HAP-1 (cell line): ENCODE results near the gene NAALADL2.

Source experiments
- DNase-seq, 2 experiments: peaks; one replicate each; pipeline ENCODE4 v3.0.0-alpha.2; 2016 to 2020; ENCODE audit warnings: low spot score in 2 of 2
- H3K27me3 ChIP-seq: fragments of 250-450 bp; sonication (Bioruptor Pico); 2 replicates; pipeline ENCODE4 v1.5.1; 2020; ENCODE audit warnings: low read depth, mild to moderate bottlenecking, moderate library complexity
- H3K36me3 ChIP-seq: fragments of 250-450 bp; sonication (Bioruptor Pico); replicated peaks from 2 replicates; pipeline ENCODE4 v1.5.1; 2020; ENCODE audit warnings: mild to moderate bottlenecking
- H3K4me1 ChIP-seq: fragments of 250-450 bp; sonication (Bioruptor Pico); 2 replicates; pipeline ENCODE4 v1.5.1; 2020; ENCODE audit warnings: mild to moderate bottlenecking
- H3K4me3 ChIP-seq: fragments of 250-450 bp; sonication (Bioruptor Pico); 2 replicates; pipeline ENCODE4 v1.5.1; 2020; ENCODE audit warnings: mild to moderate bottlenecking, moderate library complexity
- H3K9me3 ChIP-seq: fragments of 250-450 bp; sonication (Bioruptor Pico); 2 replicates; pipeline ENCODE4 v1.5.1; 2020; ENCODE audit warnings: mild to moderate bottlenecking, moderate library complexity
- in situ Hi-C: fragments of 300-500 bp; cut with MboI; formaldehyde crosslinking; loops from 3 replicates; pipeline ENCODE4 v1.14.3; 2020; ENCODE audit warnings: low sequenced_read_pairs, inconsistent platforms, mixed read lengths

Gene NAALADL2

GRCh38 chr3:175726228-175726627 lies 867.1 kb downstream of the NAALADL2 start:
- H3K4me1 ChIP-seq, result no peaks in the 10 kb centered on the region
- H3K36me3 ChIP-seq, result no peaks in the 10 kb centered on the region
- no peaks in the 10 kb centered on the region for H3K27me3 ChIP-seq
- DNase-seq, result peak in 1 of 2 experiments; percentile 30
- H3K9me3 ChIP-seq, result no peaks in the 10 kb centered on the region
- in situ Hi-C loops, result no loop called here
- no peak overlapping the region for H3K4me3 ChIP-seq

- Histone ChIP-seq H3K27me3 (no peaks in the 10 kb centered on the region), H3K4me1 (no peaks in the 10 kb centered on the region), H3K36me3 (no peaks in the 10 kb centered on the region), H3K4me3 (no peak overlapping the region), H3K9me3 (no peaks in the 10 kb centered on the region)
- in situ Hi-C loops, result no loop called here
- DNase-seq, result no peak
Observed at GRCh38 chr3:175728566-175728965, 869.4 kb downstream of the NAALADL2 start.

- Histone ChIP-seq H3K36me3 (no peaks in the 10 kb centered on the region), H3K27me3 (no peaks in the 10 kb centered on the region), H3K9me3 (no peaks in the 10 kb centered on the region), H3K4me1 (no peaks in the 10 kb centered on the region), H3K4me3 (no peak overlapping the region)
- in situ Hi-C loops, result no loop called here
- no peak for DNase-seq
Observed at GRCh38 chr3:175729466-175729865, 870.3 kb downstream of the NAALADL2 start.

- Histone ChIP-seq H3K27me3 (no peaks in the 10 kb centered on the region), H3K4me1 (no peaks in the 10 kb centered on the region), H3K9me3 (no peaks in the 10 kb centered on the region), H3K36me3 (no peaks in the 10 kb centered on the region), H3K4me3 (no peak overlapping the region)
- DNase-seq, result no peak
- in situ Hi-C loops, result no loop called here
Observed at GRCh38 chr3:175731543-175731942, 872.4 kb downstream of the NAALADL2 start.

GRCh38 chr3:175732017-175732416 lies 872.9 kb downstream of the NAALADL2 start:
- no peak for DNase-seq

GRCh38 chr3:175735866-175736265 lies 876.7 kb downstream of the NAALADL2 start:
- in situ Hi-C loops, result no loop called here
- Histone ChIP-seq H3K4me1 (no peaks in the 10 kb centered on the region), H3K36me3 (no peaks in the 10 kb centered on the region), H3K4me3 (no peak overlapping the region), H3K9me3 (no peaks in the 10 kb centered on the region), H3K27me3 (no peaks in the 10 kb centered on the region)
- DNase-seq, result no peak

More at GRCh38 chr3:175732017-175732416, 872.9 kb downstream of the NAALADL2 start:
- no peaks in the 10 kb centered on the region for H3K4me1 ChIP-seq
- no peaks in the 10 kb centered on the region for H3K36me3 ChIP-seq
- no peaks in the 10 kb centered on the region for H3K9me3 ChIP-seq
- H3K4me3 ChIP-seq, result no peak overlapping the region
- no peaks in the 10 kb centered on the region for H3K27me3 ChIP-seq
- in situ Hi-C loops, result no loop called here

- Histone ChIP-seq H3K36me3 (no peaks in the 10 kb centered on the region), H3K27me3 (no peaks in the 10 kb centered on the region), H3K4me1 (no peaks in the 10 kb centered on the region), H3K4me3 (no peak overlapping the region), H3K9me3 (no peaks in the 10 kb centered on the region)
- in situ Hi-C loops, result no loop called here
- DNase-seq, result no peak
Observed at GRCh38 chr3:175737646-175738572, 878.8 kb downstream of the NAALADL2 start.

- Histone ChIP-seq H3K36me3 (no peaks in the 10 kb centered on the region), H3K27me3 (no peaks in the 10 kb centered on the region), H3K4me3 (no peak overlapping the region), H3K4me1 (no peaks in the 10 kb centered on the region), H3K9me3 (no peaks in the 10 kb centered on the region)
- in situ Hi-C loops, result no loop called here
- no peak for DNase-seq
Observed at GRCh38 chr3:175741951-175742350, 882.8 kb downstream of the NAALADL2 start.

- Histone ChIP-seq H3K27me3 (no peaks in the 10 kb centered on the region), H3K36me3 (no peaks in the 10 kb centered on the region), H3K4me3 (no peak overlapping the region), H3K4me1 (no peaks in the 10 kb centered on the region), H3K9me3 (no peaks in the 10 kb centered on the region)
- DNase-seq, result no peak
- in situ Hi-C loops, result no loop called here
Observed at GRCh38 chr3:175743733-175744400, 884.7 kb downstream of the NAALADL2 start.

GRCh38 chr3:175746308-175746707 lies 887.2 kb downstream of the NAALADL2 start:
- in situ Hi-C loops, result no loop called here
- no peaks in the 10 kb centered on the region for H3K36me3 ChIP-seq
- H3K4me3 ChIP-seq, result no peak overlapping the region

GRCh38 chr3:175748087-175748730 lies 889.1 kb downstream of the NAALADL2 start:
- Histone ChIP-seq H3K4me1 (no peaks in the 10 kb centered on the region), H3K36me3 (no peaks in the 10 kb centered on the region), H3K4me3 (no peak overlapping the region), H3K9me3 (no peaks in the 10 kb centered on the region), H3K27me3 (no peaks in the 10 kb centered on the region)
- no peak for DNase-seq
- in situ Hi-C loops, result no loop called here

More at GRCh38 chr3:175746308-175746707, 887.2 kb downstream of the NAALADL2 start:
- DNase-seq, result no peak
- H3K4me1 ChIP-seq, result no peaks in the 10 kb centered on the region
- no peaks in the 10 kb centered on the region for H3K9me3 ChIP-seq
- no peaks in the 10 kb centered on the region for H3K27me3 ChIP-seq

- no peaks in the 10 kb centered on the region for H3K4me1 ChIP-seq
- DNase-seq, result no peak
- H3K27me3 ChIP-seq, result no peaks in the 10 kb centered on the region
- in situ Hi-C loops, result no loop called here
- no peak overlapping the region for H3K4me3 ChIP-seq
- H3K9me3 ChIP-seq, result no peaks in the 10 kb centered on the region
- H3K36me3 ChIP-seq, result no peaks in the 10 kb centered on the region
Observed at GRCh38 chr3:175749981-175750380, 890.8 kb downstream of the NAALADL2 start.

GRCh38 chr3:175751089-175751488 lies 892.0 kb downstream of the NAALADL2 start:
- no peaks in the 10 kb centered on the region for H3K4me1 ChIP-seq
- no peaks in the 10 kb centered on the region for H3K9me3 ChIP-seq
- no peak for DNase-seq
- in situ Hi-C loops, result no loop called here
- H3K4me3 ChIP-seq, result no peak overlapping the region
- no peaks in the 10 kb centered on the region for H3K27me3 ChIP-seq
- H3K36me3 ChIP-seq, result no peaks in the 10 kb centered on the region

- no peak for DNase-seq
- H3K4me1 ChIP-seq, result peaks cover 17% of the 10 kb centered on the region
- in situ Hi-C loops, result no loop called here
- H3K27me3 ChIP-seq, result no peaks in the 10 kb centered on the region
- no peaks in the 10 kb centered on the region for H3K36me3 ChIP-seq
- no peak overlapping the region for H3K4me3 ChIP-seq
- H3K9me3 ChIP-seq, result no peaks in the 10 kb centered on the region
Observed at GRCh38 chr3:175763948-175764347, 904.8 kb downstream of the NAALADL2 start.
